GM18951 (cell line): ENCODE measurements around the gene CBLB.

Experiments
- POLR2A ChIP-seq: IDR thresholded peaks from 4 replicates; pipeline ENCODE4 v1.6.1; 2011; ENCODE audit warnings: mild to moderate bottlenecking; ENCODE audit not compliant: insufficient read length, insufficient read depth; ENCODE audit errors: extremely low read depth
- in situ Hi-C: fragments of 300-500 bp; cut with MboI; formaldehyde crosslinking; loops from one replicate; pipeline ENCODE4 v1.12.0; 2022; ENCODE audit warnings: low sequenced_read_pairs, mixed read lengths, inconsistent platforms; ENCODE audit not compliant: unreplicated experiment

The CBLB gene

DNA sequence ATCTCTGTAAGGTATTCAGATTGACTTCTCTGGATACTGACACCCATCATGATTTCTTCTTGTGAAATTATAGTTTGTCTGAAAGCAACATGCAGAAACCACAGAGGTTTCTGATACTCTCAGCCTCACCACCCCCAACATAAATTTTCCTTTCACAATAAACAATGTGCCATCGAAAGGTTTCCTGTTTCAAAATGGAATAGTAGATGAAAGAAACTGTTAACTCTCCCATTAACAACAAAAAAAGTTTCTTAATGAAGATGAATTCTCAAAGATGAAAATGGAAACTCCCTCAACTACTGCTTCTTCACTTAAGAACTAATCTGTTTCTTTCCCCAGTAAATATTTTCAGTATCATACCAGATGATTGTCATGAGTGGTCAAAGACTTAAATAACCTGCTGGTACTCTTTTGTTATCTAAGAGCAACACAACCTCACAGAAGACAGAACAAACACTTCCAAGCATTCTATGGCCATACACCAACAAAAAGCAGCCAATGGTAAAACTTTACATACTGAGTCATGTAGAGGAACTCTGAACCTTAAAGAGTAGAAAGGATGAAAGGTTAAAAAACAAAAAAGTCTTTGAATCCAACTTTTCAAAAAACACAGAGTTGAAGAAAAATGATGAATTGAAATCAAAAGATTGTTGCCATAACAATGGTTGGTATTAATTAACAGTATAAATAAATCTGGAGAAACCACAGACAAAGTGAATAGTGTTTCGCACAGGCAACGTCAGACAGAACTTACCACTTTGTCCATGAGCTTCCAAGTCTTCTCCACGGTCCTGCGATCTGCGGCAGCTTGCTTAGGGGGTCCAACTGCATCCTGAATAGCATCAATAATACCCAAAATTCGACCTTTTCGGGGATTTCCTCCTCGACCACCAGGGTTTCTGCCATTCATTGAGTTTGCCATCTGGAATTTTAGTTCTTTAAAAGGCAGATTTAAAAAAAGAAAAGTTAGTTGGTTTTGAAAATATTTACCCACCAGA lies 1.9 kb downstream of the CBLB start:
- in situ Hi-C loops: loop anchor here (25.0 kb wide), 1 partner anchor 320 kb away; no protein-coding TSS in a partner anchor
- no peak for TF ChIP-seq POLR2A

DNA sequence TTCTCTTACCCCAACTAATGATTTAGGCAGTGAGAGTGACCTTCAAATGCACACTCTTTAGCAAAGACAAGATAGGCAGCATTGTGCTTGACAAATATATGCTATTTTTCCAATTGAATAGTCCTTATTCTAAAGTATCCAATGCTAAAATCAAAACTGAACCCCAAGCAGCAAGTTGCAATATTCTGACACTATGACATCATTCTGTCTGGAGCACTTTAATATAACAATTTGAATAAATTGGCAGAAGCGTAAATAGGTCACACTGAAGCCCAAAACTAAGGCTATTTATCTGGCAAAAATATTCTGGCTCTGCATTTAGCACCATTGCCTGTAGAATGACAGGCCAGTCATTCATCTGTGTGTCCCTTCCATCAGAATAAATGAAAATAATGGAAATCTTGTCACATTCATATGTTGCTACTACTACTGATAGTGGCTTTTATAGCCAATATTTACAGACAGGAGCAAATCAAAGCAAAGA lies 2.9 kb downstream of the CBLB start:
- TF ChIP-seq POLR2A: no peak
- in situ Hi-C loops: loop anchor here (25.0 kb wide), 1 partner anchor 321 kb away; no protein-coding TSS in a partner anchor

DNA sequence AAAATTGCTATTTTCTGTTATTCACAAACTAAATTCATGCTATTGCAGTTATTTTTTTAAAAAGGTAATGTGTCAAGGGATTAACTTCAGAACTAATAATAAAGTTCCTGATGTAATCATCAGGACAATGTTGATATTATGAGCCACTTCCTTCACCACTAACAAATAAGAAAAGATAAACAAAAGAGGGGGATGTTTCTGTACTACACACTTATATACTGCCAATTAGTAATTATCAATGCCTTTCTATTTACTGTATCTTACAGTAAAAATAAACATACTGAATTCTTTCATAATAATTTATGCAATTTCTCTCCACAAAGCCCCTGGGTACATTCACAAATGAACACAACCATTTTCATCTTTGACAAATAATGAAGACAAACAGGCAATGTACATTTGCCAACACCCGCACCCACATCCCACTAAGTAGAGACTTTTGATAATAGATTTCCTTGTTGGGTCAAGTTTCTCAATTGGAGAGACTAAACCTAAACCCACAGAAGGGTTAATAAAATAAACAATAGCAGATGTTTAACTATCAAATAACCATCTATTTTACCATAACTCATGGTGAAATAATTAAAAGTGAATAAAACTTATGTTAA lies 3.7 kb downstream of the CBLB start:
- no peak for TF ChIP-seq POLR2A
- in situ Hi-C loops: loop anchor here (25.0 kb wide), 1 partner anchor 322 kb away; no protein-coding TSS in a partner anchor

DNA sequence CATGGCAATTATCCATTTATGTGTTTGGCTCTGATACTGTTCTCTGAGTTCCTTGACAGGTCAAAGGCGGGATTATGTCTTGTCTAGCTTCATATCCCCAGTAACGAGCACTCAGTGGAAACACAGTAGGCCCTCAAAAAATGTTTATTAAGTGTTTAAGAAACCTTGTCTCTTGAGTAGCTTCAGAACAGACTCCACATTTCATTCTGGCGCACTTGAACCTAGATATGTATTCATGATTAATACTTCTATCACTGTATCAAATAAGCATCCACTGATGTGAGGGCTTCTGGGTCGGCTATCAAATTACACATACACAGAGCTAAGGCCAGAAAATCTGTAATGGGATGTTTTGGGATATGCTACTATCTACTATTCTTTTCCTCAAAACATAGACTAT lies 4.6 kb downstream of the CBLB start:
- in situ Hi-C loops: loop anchor here (25.0 kb wide), 1 partner anchor 323 kb away; no protein-coding TSS in a partner anchor

DNA sequence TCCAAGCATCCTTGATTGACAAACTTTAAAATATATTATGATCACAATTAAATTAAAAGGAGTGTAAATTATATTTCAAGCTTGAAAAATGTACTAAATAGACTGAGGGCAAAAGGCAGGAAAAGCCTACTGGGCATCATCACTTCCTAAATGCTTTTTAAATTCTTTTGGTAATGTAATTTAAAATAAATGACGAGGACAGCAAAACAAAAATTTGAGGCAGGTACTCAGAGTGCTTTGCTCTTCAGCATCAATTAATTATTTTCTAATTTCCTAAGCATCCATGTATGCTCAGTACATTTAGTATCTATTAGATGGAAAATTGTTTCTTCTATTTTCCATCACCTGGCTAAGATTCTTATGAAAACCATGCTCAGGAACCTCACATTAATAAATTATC lies 5.2 kb downstream of the CBLB start:
- in situ Hi-C loops: loop anchor here (25.0 kb wide), 1 partner anchor 324 kb away; no protein-coding TSS in a partner anchor
- TF ChIP-seq POLR2A: no peak

More for the DNA sequence above, 4.6 kb downstream of the CBLB start:
- TF ChIP-seq POLR2A: no peak

DNA sequence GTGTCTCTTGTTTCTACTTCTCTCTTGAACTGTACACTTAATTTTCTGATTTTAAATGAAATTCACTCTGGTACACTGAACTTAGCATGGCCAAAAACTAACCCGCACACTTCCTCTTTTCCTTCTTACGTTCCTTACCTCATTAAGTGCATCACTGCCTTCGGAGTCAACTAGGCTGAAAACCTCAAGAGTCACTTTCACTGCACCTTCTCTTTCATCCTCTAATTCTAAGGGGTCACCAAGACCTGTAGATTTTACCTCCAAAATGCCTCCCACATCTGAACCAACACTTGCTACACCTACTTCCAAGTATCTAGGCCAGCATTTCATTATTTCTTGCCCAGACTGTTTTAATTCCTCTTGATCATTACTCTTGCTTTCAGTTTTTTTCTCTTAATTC lies 6.6 kb downstream of the CBLB start:
- no peak for TF ChIP-seq POLR2A

DNA sequence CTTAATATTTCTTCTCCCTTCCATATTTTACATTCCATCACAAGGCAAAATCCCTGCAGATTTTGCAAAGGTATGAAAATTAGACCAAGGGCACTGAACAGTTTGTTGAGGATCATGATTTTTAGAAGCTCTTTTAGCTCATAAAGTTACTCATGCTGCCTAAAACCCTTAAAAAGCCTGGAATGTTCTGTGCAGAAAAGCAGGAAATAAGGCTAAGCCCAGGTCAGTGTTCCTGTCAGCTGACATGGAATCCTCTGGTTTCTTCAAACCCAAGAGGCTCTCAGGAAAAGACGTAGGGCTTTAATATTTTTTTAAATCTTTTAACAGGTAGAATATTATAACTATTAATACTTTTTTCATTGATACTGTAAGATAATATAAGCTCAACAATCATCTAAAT lies 8.2 kb downstream of the CBLB start:
- in situ Hi-C loops: loop anchor here (25.0 kb wide), 1 partner anchor 327 kb away; no protein-coding TSS in a partner anchor
- no peak for TF ChIP-seq POLR2A

More for the DNA sequence above, 6.6 kb downstream of the CBLB start:
- in situ Hi-C loops: loop anchor here (25.0 kb wide), 1 partner anchor 325 kb away; no protein-coding TSS in a partner anchor

DNA sequence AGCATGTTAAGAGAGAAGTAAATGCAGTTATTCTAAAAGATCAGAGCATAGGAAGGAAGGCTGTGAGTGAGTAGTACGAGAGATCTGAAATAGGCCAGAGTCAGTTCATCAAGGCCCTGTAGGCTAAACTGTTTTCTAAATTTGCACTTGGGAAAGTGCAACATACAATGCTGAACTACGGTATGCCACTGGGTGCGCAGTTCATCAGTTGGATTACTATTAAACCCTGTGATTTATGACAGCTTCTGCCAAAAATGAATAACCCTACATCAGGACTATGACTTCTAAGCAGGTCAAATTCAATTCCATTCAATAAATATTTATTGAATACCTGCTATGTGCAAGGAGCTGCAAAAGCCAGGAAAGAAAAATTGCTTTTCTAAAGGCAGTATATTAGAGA lies 10.8 kb downstream of the CBLB start:
- in situ Hi-C loops: loop anchor here (25.0 kb wide), 1 partner anchor 329 kb away; no protein-coding TSS in a partner anchor

DNA sequence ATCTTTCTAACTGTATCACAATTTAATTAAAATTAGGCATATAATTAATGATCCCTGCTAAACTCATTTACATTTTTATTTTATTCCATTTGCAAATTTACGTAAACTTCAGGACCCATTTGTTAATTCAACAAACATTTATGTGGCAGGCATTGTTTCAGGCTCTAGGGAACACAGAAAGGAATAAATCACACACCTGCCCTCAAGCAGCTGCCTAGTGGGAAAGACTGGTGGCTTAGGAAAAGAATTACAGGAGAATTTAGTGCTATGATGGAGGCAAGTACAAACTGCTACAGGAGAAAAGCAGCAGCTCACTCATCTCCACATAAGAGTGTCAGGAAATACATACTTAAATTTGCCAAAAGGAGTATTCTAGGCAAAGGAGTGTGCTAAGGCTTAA lies 11.2 kb downstream of the CBLB start:
- TF ChIP-seq POLR2A: no peak
- in situ Hi-C loops: loop anchor here (25.0 kb wide), 1 partner anchor 330 kb away; no protein-coding TSS in a partner anchor

More for the DNA sequence above, 10.8 kb downstream of the CBLB start:
- no peak for TF ChIP-seq POLR2A

DNA sequence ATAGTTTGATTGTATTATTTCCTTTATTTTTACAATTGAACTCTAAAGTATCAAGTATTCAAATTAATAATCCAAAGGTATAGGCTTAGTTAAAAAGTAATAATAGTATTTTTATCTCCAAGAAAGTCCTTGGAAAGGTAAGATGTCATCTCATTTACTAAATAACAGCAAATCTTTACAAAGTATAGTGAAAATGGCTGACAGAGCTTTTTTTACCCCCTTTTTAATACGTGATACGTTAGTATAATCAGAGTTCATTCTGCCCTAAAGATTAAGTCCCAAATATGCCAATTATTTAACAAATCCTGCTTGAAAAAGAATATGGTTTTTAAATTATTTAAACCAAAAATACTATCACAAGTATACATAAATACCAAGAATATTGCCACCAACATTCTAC lies 12.2 kb downstream of the CBLB start:
- no peak for TF ChIP-seq POLR2A
- in situ Hi-C loops: loop anchor here (25.0 kb wide), 1 partner anchor 331 kb away; no protein-coding TSS in a partner anchor

DNA sequence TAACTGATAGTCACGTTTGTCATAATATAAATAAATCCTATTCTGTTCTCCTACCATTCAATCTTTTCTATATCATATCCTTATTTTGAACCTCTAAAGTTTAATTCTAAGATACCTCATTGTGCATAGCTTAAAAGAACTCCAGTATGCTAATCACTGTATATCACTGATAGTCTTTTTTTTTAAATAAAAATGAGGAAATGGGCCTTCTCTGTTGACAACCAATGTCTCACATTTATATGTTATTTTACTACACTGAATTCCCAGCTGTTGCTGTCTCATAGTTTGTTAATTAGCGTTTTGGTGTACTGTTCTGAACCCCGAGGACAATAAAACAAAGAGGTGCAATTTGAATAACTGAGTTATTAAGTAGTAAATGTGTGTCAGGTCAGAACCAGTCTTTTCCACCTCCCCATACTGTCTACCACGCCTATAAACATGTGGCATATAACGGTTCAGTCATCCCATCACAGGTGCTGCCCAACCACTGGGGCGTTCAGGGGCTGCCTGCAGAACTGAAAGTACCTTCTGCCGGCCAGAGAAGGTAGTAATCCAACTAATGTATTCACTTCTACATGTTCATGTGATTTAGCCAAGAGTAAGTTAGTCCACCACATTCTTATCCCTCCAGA lies 14.9 kb downstream of the CBLB start:
- in situ Hi-C loops: loop anchor here (25.0 kb wide), 1 partner anchor 333 kb away; no protein-coding TSS in a partner anchor
- no peak for TF ChIP-seq POLR2A

DNA sequence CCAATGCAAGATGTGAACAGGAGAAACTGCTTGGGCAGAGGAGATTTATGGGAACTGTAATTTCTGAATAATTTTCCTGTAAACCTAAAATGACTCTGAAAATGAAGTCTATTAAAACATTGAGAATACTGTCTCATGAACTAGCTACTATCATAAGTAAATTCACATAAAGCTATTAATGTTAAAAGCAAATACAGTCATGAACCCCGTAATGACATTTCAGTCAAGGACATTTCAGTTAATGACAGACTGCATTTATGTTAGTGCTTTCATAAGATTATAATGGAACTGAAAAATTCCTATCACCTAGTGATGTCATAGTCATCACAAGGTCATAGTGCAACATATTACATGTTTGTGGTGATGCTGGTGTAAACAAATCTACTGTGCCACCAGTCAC lies 17.2 kb downstream of the CBLB start:
- in situ Hi-C loops: loop anchor here (25.0 kb wide), 1 partner anchor 336 kb away; no protein-coding TSS in a partner anchor
- no peak for TF ChIP-seq POLR2A
